ENCODE measurements around the gene UGGT2.

DNA sequence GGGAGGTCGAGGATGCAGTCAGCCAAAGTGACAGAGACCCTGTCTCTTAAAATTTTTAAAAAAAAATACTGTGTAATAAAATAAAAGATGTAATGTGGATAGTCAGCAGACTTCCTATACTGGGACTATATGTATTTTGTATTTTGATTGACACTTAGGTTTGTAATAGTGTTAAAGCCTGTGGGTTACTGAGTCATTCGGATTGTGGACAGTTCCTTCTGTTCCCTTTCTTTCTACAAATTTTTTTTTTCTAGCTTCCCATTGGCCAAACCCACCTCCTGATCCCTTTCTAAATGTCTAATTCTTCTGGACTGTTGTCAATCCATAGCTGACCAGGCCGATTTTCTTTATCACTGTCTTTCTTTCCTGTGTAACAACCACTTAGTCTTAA, 268.3 kb downstream of the UGGT2 start:
- TF ChIP-seq TGIF2 (CRISPR knock-in tag; IDR thresholded peaks at IDR 0.05), result no peak
- TF ChIP-seq, protein P1, sequence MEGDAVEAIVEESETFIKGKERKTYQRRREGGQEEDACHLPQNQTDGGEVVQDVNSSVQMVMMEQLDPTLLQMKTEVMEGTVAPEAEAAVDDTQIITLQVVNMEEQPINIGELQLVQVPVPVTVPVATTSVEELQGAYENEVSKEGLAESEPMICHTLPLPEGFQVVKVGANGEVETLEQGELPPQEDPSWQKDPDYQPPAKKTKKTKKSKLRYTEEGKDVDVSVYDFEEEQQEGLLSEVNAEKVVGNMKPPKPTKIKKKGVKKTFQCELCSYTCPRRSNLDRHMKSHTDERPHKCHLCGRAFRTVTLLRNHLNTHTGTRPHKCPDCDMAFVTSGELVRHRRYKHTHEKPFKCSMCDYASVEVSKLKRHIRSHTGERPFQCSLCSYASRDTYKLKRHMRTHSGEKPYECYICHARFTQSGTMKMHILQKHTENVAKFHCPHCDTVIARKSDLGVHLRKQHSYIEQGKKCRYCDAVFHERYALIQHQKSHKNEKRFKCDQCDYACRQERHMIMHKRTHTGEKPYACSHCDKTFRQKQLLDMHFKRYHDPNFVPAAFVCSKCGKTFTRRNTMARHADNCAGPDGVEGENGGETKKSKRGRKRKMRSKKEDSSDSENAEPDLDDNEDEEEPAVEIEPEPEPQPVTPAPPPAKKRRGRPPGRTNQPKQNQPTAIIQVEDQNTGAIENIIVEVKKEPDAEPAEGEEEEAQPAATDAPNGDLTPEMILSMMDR (IDR thresholded peaks at IDR 0.05 in 2 of 3, conservative IDR thresholded peaks at IDR 0.05 in 1 of 3; ENCODE audit: insufficient read depth in 2 of 3, low read depth in 1 of 3, low read length in 3 of 3), result no peak
- no peak for TF ChIP-seq POLR3A (IDR thresholded peaks at IDR 0.05; ENCODE audit: borderline replicate concordance, extremely low read depth, insufficient read depth, insufficient read length)
- no peak for TF ChIP-seq MAFK (IDR thresholded peaks at IDR 0.05; ENCODE audit: low read length)
